ENCODE measurements around the gene RAPGEF4.

The RAPGEF4 gene

DNA sequence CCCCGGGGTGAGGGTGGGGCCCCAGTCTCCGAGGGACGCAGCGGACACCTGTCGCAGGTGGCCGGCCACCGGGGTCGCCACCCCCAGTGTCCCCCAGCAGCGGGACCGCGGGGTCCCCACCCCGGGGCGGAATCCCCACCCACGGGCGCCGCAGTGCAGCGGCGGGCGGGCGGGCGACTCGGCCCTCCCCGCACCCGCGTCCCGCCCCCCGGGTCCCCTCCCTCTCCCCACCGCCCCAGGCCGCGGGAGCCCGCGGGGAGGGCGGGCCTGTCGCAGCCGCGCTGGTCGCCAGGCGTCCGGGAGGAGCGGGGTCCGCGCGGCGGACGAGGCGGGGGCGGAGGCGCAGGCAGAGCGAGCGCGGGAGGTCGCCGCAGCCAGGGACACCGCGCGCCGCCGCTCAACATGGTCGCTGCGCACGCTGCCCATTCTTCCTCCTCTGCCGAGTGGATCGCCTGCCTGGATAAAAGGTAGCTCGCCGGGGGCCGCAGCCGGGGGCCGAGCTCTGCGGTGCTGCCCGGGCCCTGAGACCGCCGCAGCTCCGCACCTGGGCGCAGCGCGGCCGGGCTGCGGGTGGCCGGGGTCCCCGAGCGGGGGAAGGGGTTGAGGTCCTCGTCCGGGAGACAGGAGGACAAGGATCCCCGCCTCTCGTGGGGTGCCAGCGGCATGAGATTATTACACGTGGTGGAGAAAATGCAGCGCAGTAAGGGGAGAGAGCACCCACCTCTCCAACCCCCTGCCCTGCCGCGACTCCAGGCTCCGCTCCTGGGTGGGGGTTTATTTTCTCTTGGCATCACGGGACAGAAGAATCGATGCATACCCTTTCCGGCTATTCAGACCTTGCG, at the start of gene RAPGEF4:
TSS of gene RAPGEF4 (plus strand) at position 264 of the 842 bp plus-strand sequence. CDS start at position 403, 139 bp downstream.
- peak in 1 of 2 experiments; percentile 32 for DNase-seq

DNA sequence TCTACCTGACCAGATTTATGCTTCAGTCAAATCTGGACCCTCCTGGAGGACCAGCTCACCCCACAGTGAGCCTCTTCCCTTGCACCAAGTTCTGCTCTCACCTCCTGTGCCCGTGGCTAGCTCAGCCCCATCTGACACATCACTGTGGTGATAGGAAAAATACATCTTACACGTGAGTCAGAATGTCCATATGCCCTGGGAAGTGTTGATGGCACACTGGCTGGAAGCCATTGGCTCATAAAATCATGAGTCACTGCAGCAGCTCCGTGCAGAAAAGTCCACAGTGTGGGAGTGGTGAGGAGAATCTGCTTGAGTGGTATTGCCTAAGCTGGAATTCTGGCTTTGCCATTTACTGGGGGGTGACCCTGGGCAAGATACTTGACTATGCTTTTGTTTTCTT, 42.6 kb upstream of the RAPGEF4 start:
- no peak for DNase-seq

DNA sequence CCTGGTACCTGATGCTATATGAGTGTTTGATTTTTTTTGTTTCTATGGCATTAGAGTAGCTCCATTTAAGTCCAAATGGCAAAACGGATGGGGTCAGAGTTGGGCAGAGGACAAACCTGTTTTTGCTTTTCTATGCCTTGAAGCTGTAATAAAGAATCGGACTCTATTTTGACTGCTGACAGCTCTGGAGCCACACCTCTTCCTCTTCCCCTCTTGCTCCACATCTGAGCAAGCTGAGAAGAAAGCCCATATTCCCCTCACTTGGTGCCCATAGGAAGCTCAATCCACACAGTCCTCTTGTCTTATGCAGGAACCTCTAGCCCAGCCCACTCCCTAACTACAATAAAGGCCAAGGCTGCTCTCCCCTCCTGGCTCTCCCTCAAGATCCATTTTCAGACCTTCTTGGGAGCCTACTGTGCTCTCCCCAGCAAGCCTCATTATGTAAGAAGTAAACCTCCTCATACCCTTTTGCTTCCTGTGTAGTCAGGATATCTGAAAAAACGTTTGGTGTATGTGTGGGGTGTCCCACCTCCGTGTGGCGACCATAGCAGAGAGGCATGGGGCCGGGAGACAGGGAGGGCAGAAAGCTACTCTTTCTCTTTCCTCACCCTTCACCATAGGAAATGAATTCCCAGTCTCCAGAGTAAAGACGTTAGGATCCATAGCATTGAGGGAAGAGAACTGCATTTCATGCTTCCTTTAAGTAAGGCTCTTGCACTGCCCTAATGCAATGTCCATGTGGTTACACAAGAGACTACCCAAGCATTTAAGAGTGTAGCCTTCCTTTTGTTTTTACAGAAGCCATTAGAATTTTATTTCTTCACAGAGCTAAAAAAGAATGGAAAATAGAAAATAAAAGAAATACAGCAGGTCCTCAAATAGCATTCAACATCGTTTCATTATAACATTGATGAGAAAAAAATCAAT, 41.9 kb upstream of the RAPGEF4 start:
- DNase-seq: no peak

DNA sequence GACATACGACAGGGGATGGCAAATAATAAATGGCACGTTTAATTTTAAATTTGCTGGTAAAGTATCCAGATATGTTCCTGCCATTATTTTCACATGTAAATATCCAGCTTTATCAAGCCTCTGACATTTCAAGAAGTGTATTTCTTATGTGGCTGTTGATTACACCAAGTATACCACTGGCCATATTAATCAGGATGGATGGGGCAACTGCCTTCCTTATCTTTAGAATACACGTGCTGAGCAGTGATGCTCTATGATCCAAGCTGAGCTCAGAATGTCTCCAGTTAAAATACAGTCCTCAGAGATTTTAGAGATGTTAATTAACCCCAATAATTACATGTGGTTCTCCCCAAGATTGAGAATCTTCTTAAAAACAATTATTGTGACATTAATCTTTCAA, 38.3 kb upstream of the RAPGEF4 start:
- DNase-seq: no peak

DNA sequence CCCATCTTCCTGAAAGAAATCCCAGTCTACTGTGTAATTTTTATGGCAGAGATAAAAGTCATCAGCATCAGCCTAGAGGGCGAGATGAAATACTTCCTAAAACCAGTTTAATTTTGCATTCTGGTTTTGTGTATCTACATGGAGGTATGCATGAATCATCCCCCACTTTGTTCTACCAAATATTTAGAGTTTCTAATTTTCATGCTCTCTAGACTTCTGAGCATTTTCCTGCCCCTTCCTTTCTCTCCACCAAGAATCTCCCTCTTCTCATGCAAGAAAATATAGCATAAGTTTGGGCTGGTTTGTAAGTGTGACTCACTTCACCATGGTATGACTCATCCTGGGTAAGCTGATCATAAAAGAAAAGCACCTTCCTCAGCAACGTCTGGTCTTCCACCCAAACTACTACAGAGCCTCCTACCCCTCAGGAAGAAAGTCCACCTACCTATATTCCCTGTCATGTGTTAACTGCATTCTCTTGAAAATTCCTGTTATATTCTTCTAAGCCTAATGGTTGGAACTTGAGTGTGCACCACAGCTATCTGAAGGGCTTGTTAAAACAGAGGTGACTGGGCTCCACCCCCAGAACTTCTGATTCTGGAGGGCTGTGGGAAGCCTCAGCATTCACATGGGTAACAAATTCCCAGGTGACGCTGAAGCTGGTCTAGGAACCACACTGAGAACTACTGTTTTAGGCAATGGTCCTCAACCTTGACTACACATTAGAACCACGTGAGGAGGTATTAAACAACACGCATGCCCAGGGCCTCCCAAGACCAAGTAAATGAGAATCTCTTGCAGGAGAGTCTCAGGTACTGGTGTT, 37.4 kb upstream of the RAPGEF4 start:
- DNase-seq: no peak

DNA sequence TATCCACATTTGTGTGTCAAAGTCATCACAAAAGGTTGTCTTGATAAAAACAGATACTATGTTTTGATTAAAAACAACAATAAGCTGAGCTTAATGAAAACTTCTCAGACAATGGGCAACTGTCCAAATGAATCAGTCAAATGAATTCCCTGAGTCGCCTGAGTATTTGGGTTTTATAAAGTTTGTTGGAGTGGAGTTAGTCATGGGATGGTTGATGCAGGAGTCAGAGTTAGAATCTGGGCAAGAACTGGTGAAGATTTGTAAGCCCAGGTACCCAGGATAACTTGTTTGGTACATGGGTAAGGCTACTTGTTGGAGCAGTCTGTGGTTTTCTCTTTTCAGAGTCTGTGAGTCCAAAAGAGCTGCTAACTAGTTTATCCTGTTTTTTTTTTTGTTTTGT, 34.4 kb upstream of the RAPGEF4 start:
- DNase-seq: no peak

DNA sequence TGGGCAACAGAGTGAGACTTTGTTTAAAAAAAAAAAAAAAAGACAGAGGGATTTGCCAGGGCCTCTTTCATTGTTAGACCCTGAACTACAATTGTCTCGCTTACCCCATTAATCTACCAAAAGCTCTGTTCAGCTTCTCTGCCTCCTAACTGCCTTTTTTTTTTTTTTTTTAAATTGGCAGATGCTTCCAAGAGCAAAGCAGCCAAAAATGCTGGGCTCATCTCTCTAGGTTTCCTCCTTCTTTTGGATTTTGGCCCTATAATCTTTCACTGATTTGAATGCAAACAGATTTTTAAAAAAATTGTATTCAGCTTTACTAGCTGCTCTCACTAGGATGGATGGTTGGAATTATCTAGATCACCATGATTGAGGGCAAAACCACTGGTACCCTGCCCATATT, 33.2 kb upstream of the RAPGEF4 start:
- DNase-seq: no peak

DNA sequence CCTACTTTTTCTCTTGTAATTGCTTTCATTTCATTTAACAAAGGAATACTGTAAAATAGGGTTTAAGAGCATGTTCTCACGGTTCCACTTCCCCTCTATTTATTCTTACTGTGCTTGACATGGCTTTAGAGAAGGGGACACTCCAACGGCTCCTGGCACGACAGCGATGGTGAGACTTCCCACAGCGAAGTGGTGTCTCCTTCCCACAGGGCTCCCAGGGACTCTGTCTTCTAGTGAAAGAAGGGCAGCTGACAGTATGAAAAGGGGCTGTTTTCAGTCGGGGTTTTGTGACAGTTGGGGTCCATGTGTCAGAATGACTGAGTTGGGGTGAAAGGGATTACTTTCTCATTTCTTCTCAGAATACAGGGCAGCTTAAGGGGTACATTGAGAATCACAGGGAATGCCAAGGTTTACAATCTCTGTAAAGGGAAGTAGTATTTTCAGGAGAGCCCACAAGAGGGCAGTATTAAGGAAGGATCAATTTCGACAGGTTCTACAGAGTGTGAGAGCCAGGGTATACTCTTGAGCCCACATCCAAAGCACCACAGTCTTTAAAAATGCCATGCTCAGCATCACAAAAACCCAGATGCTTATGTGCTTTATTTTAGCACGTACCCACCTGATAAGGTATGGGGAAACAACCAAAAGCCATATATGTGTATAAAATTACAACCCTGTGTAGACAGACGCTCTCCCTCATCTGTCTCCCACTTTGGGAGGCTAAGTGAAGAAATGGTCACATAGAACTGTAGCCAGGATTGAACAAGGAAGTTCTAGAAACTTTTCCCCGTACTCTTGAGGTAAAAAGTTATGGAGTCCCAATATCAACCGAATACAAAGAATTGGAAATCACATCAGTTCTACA, 31.3 kb upstream of the RAPGEF4 start:
- peak in 1 of 2 experiments; percentile 39 for DNase-seq

DNA sequence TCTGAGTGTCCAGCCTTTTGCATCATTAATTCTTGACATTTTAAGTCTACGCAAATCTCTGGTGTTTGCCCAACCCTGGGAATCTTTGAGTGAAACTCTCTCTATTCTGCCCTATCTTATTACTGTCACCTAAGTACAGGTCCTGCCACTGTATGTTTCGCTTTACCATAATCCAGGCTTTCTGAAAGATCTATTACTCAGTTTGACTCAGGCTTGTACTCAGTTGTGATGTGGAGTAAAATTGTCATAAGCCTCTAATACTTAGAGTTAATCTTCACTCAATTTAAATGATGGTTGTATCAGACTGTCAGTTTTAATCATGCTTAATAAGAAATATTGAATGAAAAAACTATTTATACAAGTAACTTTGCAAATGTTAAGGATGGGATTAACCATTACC, 30.3 kb upstream of the RAPGEF4 start:
- no peak for DNase-seq

DNA sequence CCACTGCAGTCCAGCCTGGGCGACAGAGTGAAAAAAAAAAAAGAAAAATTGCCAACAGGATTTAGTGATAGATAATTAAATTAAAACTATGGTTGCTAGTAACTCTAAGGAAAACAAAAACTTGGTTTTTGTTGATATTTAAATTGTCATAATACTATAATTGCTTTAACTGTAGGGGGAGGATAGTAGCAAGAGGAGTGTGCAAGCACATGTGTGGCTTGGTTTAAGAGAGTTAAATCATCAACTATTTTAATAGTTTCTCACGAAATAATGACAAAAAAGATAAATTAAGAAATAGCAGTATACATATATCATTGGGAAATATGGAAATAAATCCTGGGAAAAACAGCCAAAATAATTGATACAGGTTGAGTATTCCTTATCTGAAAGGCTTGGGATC, 27.4 kb upstream of the RAPGEF4 start:
- no peak for DNase-seq

DNA sequence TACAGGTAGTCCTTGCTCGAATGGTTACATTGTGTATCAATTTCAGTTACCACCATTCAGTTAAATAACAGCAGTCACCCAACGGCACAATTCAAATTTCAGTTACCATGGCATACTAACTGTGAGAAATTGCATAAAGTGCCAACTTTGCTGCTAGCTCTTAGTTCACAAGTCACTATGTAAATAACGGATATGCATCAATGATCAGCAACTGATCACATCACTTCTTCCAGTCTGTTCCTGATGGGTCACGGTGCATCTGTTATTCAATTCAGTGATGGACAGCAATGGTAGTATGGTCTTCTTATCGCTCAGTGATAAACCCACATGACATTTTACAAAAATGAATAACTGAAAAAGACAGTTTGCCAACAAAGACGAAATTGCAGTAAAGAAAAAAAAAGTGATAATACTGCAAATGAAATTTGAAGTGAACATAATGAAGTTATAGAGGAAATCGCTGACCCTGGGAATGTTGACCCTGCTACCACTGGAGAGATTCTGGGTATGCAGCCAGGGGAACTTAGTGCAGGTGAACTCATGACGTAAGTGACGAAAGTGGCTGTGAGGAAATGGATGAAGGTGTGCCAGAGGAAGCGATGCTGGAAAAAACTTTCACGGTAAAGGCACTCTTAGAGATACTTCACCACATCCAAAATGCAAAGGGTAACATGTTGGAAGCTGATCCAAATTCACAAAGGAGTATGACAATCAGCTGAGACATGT, 25.9 kb upstream of the RAPGEF4 start:
- DNase-seq: no peak

DNA sequence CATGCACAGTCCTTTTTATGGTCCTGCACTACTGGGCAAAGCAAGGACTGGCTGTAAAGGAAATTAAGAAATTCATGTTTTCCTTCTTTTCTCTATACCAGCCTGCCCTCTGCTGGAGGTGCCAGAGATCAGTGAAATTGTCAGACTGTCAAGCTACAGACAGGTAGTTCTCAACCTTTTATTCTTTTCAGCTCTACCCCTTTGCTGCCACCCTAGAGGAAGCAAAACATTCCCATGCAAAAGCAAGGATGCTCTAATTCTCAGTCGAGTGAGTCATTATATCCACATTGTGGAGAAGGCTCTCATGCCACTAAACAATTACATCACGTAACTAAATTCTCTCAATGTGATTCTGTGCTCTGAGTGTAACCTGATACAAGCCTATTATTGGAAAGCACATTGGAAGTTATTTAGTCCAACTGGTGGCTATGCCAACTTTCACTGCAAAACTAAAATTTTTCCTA, 25.0 kb upstream of the RAPGEF4 start:
- peak in 1 of 2 experiments; percentile 26 for DNase-seq

DNA sequence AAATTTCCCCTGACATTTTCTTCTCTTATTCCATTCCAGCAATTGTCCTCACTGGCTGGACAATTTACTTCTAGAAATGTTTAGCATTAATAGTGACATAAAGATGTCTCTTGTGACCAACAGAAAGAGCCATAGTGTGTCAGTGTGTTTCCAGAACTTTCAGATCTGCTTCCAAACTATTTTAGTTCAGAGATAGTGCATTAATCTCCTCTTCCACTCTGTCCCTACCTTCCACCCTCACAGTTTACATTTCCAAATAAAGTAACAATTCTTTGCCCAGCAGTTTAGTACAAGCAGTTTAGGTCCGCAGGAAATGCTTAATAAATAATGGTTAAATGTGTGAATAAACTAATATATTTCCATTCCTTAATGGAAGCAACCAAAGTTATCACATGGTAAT, 24.5 kb upstream of the RAPGEF4 start:
- DNase-seq: no peak

DNA sequence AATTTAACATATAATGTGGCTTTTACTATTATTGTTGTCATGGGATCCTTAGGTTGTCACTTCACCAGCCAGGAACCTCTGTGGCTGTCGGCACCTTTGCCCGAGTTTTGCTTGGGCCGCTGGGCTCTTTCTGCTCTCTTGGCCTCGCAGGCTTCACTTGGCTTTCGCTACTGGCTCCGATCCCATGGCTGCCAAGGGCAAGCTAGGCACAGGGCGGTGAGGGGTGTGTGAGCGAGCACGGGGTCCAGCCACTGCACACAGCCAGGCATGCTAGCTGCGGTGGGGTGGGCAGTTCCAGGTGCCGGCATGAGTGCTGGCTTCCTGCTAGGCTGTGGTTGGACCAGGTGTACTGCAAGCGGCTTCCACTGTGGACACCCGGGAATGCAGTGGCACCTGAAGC, 23.4 kb upstream of the RAPGEF4 start:
- DNase-seq: no peak

DNA sequence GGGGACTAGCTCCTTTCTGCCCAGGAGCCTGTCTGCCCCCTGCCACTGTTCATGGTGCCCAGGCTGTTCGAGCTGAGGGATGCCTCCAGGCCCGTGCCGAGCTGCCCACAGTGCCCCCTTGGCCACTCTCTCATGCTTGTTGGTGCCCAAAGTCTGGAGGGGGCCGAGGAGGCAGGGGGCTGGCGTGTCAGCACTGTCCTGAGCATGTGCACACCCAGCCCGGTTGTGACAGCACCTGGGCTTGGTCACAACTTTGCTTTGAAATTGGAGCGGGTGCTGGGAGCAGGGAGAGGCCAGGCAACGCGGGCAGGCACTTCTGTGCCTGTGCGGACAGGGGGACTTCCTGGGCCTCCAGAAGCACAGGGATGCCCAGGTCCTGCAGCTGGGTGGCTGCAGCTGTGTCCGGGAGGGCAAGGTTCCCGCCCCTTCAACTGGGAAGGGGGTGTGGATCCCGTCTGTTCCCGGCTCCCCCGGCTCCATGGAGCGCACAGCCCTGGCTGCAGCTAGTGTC, 22.2 kb upstream of the RAPGEF4 start:
- DNase-seq: no peak

DNA sequence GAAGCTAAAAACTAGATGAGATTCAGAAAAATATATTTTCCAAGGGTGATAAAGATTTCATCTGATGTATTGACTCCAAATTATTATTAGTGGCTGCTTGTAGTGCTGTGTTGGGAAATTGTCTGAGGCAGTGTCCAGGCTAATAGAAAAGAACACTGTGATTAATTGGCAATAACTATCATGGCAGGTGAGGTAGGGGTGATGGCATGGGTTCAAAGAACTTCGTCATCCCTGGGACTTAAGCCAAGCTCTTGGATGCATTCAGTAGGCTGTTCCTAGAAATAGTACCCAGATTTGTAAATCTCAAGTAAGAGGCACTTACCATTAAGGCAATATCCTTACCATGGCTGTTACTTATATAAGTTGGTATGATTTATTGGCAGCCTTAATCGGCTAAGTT, 13.2 kb upstream of the RAPGEF4 start:
- no peak for DNase-seq

DNA sequence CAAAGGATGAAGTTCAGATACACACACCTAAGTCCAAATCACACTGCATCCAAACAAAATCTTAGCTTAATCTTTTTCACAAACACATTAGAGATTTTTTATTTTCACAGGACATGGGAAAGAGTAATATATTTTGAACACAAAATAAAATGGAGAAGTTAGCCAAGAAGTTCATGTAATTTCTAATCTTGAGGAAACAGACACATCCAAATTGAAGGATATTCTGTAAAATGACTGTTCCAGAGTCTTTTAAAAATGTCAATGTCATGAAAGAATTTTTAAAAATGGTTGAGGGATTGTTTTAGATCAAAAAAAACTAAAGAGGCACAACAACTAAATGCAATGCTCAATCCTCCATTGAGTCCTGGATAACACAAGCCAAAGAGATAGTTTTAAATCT, 12.4 kb upstream of the RAPGEF4 start:
- no peak for DNase-seq

DNA sequence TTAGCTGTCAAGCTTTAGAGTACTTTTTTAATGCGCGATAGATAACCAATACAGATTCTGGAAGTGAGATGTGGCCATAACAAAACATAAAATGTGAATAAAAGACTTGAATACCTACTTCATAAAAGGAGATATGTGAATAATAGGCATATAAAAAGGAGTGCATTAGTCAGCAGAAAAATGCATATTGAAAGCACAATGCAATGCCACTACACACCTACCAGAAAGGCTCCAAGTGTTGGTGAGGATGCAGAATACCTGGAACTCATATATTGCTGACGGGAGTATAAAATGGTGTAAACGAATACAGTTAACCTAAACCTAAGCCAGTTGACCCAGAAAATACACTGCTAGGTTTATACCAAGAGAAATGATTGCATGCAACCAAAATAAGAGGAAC, 10.9 kb upstream of the RAPGEF4 start:
- DNase-seq: no peak

DNA sequence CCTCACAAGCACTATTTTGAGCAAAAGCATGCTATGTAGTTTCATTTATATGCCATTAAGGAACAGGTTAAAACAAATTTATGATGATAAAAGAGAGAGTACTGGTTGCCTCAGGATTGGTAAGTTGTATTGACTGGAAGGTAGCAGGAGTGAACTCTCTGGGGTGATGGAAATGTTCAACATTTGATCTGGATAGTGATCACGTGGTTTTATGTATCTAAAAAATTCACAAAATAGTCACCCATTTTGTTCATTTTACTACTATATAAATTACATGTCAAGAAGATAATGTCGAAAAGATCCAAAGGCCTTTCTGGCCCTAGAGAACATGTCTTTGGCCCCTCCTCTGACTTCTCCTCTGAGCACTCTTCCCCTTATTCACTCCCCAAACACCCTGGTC, 10.4 kb upstream of the RAPGEF4 start:
- DNase-seq: no peak

DNA sequence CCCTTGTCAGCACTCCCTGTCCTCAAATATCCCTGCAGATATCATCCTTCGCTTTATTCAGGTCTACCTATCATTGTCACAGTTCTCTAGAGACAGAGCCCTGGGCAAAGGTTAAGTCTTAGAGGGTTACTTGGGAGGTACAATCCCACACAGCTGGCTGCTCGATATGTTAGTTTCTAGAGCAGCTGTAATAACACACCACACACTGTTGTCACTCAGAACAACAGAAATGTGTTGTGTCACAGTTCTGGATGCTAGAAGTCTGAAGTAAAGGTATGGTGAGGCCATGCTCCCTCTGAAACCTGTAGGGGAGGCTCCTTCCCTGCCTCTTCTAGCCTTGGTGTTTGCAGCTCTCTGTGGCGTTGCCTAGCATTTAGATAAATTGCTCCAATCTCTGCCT, 9.9 kb upstream of the RAPGEF4 start:
- DNase-seq: no peak

DNA sequence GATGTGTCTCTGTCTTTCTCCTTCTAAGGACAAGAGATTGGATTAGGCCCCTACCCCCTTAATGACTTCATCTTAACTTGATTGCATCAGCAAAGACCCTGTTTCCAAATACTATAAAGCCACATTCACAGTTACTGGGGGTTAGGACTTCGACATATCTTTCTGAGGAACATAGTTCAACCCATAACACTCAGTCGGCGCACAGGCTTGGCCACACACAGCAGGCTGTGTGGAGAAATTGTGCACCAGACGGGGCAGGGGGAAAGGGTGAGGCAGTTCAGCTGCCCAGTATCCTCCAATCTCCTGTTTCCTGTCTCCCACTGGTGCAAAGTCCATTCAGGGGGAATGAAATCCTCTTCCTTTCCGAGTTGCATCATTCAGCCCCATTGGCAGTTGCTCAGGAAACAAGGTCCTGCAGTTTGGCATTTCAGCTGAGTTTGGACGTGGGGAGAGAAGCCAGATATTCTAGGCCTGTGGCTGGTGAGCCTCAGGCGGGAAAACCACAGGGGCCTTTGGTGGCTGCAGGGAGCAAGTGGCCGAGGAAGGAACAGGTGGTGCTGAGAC, 9.4 kb upstream of the RAPGEF4 start:
- no peak for DNase-seq
